IMR-90 (cell line): Measurements from ENCODE around the gene RASSF8. TPM values are rescaled to one million over a fixed set of nuclear protein-coding genes. Genes with fewer than 3 reads are reported as not detected.

Experiments
- ATAC-seq: fragments of 200-7000 bp; cut with Tn5 transposase; 2 replicates; pipeline ENCODE4 v1.9.1; 2020; ENCODE audit warnings: low read depth, mild to moderate bottlenecking, moderate library complexity
- BruUV-seq: library from RNA; stranded (reverse); fragments of 400-500 nt; replicated peaks from 2 replicates; lab custom pipeline; 2021; lab: Mats Ljungman, UMichigan
- CTCF ChIA-PET: fragments of 300-600 bp; formaldehyde crosslinking; extraction: SDS; loops from one replicate; lab custom pipeline; 2021; ENCODE audit warnings: antibody characterized with exemption; lab: Yijun Ruan, JAX
- POLR2A ChIA-PET: fragments of 300-600 bp; sonication (Branson Sonifier 250); formaldehyde crosslinking; loops from one replicate; lab custom pipeline; 2022; ENCODE audit warnings: antibody characterized with exemption; ENCODE audit not compliant: unreplicated experiment; lab: Charles Lee
- DNase-seq: peaks from one replicate; pipeline ENCODE4 v3.0.0; 2013
- H2AFZ ChIP-seq: replicated peaks from 2 replicates; pipeline ENCODE3; 2013; ENCODE audit warnings: low read length, mild to moderate bottlenecking; ENCODE audit not compliant: poor library complexity
- H2AK5ac ChIP-seq: 2 replicates; pipeline ENCODE4 v1.6.1; 2013; ENCODE audit warnings: low read depth, low read length, inconsistent platforms
- H2AK9ac ChIP-seq: replicated peaks from 2 replicates; pipeline ENCODE3; 2013; ENCODE audit warnings: mild to moderate bottlenecking, low read depth, low read length, moderate library complexity; ENCODE audit not compliant: poor library complexity
- H2BK120ac ChIP-seq: 2 replicates; pipeline ENCODE4 v1.6.1; 2013; ENCODE audit warnings: low read depth, low read length, inconsistent platforms
- H2BK15ac ChIP-seq: 3 replicates; pipeline ENCODE4 v1.6.1; 2013; ENCODE audit warnings: low read depth, low read length, inconsistent platforms
- H2BK20ac ChIP-seq: 2 replicates; pipeline ENCODE4 v1.6.1; 2013; ENCODE audit warnings: low read depth, mild to moderate bottlenecking, inconsistent platforms, low read length, moderate library complexity
- H2BK5ac ChIP-seq: 2 replicates; pipeline ENCODE4 v1.6.1; 2013; ENCODE audit warnings: mild to moderate bottlenecking, low read depth, low read length, inconsistent platforms; ENCODE audit not compliant: poor library complexity, severe bottlenecking
- H3K14ac ChIP-seq: replicated peaks from 2 replicates; pipeline ENCODE4 v1.6.1; 2013; ENCODE audit warnings: low read depth, low read length, inconsistent platforms
- H3K18ac ChIP-seq: 2 replicates; pipeline ENCODE4 v1.6.1; 2013; ENCODE audit warnings: low read depth, low read length, control low read depth
- H3K23ac ChIP-seq: 2 replicates; pipeline ENCODE4 v1.6.1; 2013; ENCODE audit warnings: low read depth, low read length, inconsistent platforms
- H3K27ac ChIP-seq: 2 replicates; pipeline ENCODE4 v1.5.1; 2013; ENCODE audit warnings: mild to moderate bottlenecking, control low read depth, low read length; ENCODE audit not compliant: insufficient read depth
- H3K27me3 ChIP-seq: 2 replicates; pipeline ENCODE4 v1.6.1; 2013; ENCODE audit warnings: low read length; ENCODE audit not compliant: control insufficient read depth, insufficient read depth
- H3K36me3 ChIP-seq: 2 replicates; pipeline ENCODE4 v1.6.1; 2013; ENCODE audit warnings: low read length, mixed read lengths; ENCODE audit not compliant: control insufficient read depth, insufficient read depth
- H3K4ac ChIP-seq: 2 replicates; pipeline ENCODE4 v1.6.1; 2013; ENCODE audit warnings: low read depth, low read length, inconsistent platforms
- H3K4me1 ChIP-seq: 2 replicates; pipeline ENCODE4 v1.6.1; 2013; ENCODE audit warnings: low read length, mixed read lengths; ENCODE audit not compliant: control insufficient read depth, insufficient read depth
- H3K4me2 ChIP-seq: 2 replicates; pipeline ENCODE4 v1.6.1; 2013; ENCODE audit warnings: low read depth, mild to moderate bottlenecking, control low read depth, low read length, moderate library complexity
- H3K4me3 ChIP-seq: 2 replicates; pipeline ENCODE4 v1.5.1; 2013; ENCODE audit warnings: low read depth, mild to moderate bottlenecking, control low read depth, low read length, moderate library complexity; ENCODE audit not compliant: insufficient read depth
- H3K56ac ChIP-seq: 2 replicates; pipeline ENCODE4 v1.6.1; 2013; ENCODE audit warnings: low read length, inconsistent platforms; ENCODE audit not compliant: insufficient read depth; ENCODE audit errors: extremely low read depth
- H3K79me1 ChIP-seq, 2 experiments: 2 replicates each; pipeline ENCODE4 v1.6.1; 2013; ENCODE audit warnings: low read length in 2 of 2, inconsistent platforms in 1 of 2, low read depth in 1 of 2
- H3K9ac ChIP-seq: 2 replicates; pipeline ENCODE4 v1.6.1; 2013; ENCODE audit warnings: low read depth, low read length, control low read depth
- H3K9me1 ChIP-seq: 2 replicates; pipeline ENCODE4 v1.6.1; 2013; ENCODE audit warnings: low read length, inconsistent platforms; ENCODE audit not compliant: insufficient read depth
- H3K9me3 ChIP-seq: 2 replicates; pipeline ENCODE4 v1.6.1; 2013; ENCODE audit warnings: low read length; ENCODE audit not compliant: control insufficient read depth, insufficient read depth
- H4K20me1 ChIP-seq: 2 replicates; pipeline ENCODE4 v1.6.1; 2013; ENCODE audit warnings: low read length, inconsistent platforms; ENCODE audit not compliant: insufficient read depth
- H4K5ac ChIP-seq: 2 replicates; pipeline ENCODE4 v1.6.1; 2013; ENCODE audit warnings: mild to moderate bottlenecking, low read depth, low read length, control low read depth
- H4K8ac ChIP-seq, 2 experiments: 2 replicates each; pipeline ENCODE4 v1.6.1; 2013; ENCODE audit warnings: low read depth in 2 of 2, low read length in 2 of 2, control low read depth in 1 of 2, inconsistent platforms in 1 of 2
- H4K91ac ChIP-seq: 2 replicates; pipeline ENCODE4 v1.6.1; 2013; ENCODE audit warnings: low read depth, low read length, inconsistent platforms; ENCODE audit not compliant: insufficient read depth
- CHD1 ChIP-seq: IDR thresholded peaks from 2 replicates; pipeline ENCODE4 v1.6.1; 2012; ENCODE audit warnings: low read depth, low read length, improper control_type of control experiment
- MAFK ChIP-seq: IDR thresholded peaks from 2 replicates; pipeline ENCODE4 v1.6.1; 2012; ENCODE audit warnings: low read depth, low read length, improper control_type of control experiment
- RCOR1 ChIP-seq: IDR thresholded peaks from 2 replicates; pipeline ENCODE4 v1.6.1; 2012; ENCODE audit warnings: mild to moderate bottlenecking, low read length, improper control_type of control experiment; ENCODE audit not compliant: insufficient replicate concordance
- SMC3 ChIP-seq: fragments of 150-350 bp; IDR thresholded peaks from 2 replicates; pipeline ENCODE4 v1.6.1; 2016; ENCODE audit warnings: low read depth, mild to moderate bottlenecking, antibody characterized with exemption, low read length, moderate library complexity
- dilution Hi-C: fragments of 300-500 bp; cut with HindIII; formaldehyde crosslinking; loops from one replicate; pipeline ENCODE4 v1.14.3; 2018; ENCODE audit warnings: low sequenced_read_pairs; ENCODE audit not compliant: unreplicated experiment
- in situ Hi-C: fragments of 300-500 bp; cut with MboI; formaldehyde crosslinking; loops from 3 replicates; pipeline ENCODE4 v1.14.3; 2019; ENCODE audit warnings: low sequenced_read_pairs, inconsistent platforms, mixed read lengths
- intact Hi-C: fragments of 100-400 bp; cut with micrococcal nuclease; formaldehyde crosslinking; loops from 2 replicates; pipeline ENCODE4 v1.10.0; 2022
- polyA plus RNA-seq, 3 experiments: library from polyadenylated mRNA; depleted of rRNA; stranded (reverse); fragments of >200 nt; gene quantifications; 2 replicates each; pipeline ENCODE4 v1.2.3, GENCODE V29; 2012; ENCODE audit warnings: low replicate concordance in 1 of 3
- total RNA-seq: library from RNA; depleted of rRNA; stranded (reverse); fragments of >200 nt; gene quantifications from 2 replicates; pipeline ENCODE4 v1.2.3, GENCODE V29; 2012
- TF ChIP-seq, protein P1 (sequence below): fragments of 150-350 bp; IDR thresholded peaks from 2 replicates; pipeline ENCODE4 v1.6.1; 2017; ENCODE audit warnings: mild to moderate bottlenecking, antibody characterized with exemption, low read length, low read depth
- TF ChIP-seq, protein P2 (sequence below): fragments of 150-350 bp; IDR thresholded peaks from 2 replicates; pipeline ENCODE4 v1.6.1; 2016; ENCODE audit warnings: low read depth, mild to moderate bottlenecking, low read length, moderate library complexity, borderline replicate concordance
- TF ChIP-seq, protein P3 (sequence below): conservative IDR thresholded peaks from 2 replicates; pipeline ENCODE4 v1.5.1; 2012; ENCODE audit warnings: mild to moderate bottlenecking, low read depth, low read length, improper control_type of control experiment

The RASSF8 gene
- total and polyA plus RNA-seq, 2 of the 4 experiments (the other 2 are of a cell fraction): 10.8 to 50.5 TPM

DNA sequence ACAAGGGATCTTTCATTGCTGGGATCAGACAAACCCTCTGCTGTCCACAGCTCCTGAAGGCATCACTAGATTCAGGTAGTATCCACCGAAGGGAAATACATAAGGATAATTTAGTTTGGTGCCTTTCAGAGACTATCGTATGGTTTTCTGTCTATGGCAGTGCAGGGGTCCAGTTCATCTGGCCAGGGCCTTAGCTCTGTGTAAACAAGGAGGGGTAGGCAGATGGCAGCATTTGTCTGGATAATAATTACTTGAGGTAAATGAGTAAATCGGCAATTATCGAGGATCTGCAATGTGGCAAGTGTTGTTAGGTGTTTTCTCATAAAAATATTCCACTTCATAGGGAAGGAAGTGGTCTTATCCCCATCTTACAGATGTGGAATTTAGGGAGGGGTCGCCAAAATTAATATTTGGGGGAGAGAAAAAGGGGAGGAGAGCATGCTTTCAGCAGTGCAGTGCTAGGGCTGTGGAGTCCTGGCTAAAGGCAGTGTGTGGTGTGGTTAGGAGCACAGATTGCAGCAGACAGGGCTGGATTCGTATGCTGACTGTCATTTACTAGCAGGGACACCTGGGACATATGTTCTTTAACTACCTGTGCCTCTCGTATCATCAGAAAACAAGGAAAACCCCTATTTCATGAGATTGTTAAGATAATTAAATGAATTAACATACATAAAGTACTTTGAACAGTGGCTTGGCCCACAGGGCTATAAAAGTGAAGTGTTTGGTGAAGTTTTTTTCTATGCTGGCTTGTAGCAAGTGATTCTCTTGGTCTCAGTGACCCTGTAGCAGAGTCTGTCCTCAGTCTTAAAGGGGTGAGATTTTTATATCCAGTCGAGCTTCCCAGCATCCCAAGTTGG is 27.1 kb downstream of the RASSF8 start (continued):
- no peak for TF ChIP-seq CHD1

DNA sequence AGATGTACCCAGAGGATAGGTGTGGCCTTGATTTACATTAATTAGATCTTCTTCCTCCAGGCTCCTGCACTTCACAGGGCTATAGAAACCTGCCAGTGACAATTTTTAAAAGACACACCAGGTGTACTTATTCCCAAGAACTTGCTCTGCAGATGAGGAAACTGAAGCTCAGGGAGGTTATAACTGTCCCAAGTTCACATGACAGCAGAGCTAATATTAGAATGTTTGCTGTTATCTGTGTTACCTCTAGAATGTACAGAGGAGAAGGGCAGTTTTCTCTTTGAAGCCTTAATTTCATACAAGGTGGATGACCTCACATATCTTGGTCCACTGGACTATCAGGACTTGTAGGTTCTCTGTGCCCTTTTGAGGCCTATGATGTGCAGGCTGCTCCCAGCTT is 27.7 kb downstream of the RASSF8 start:
- no peak overlapping the region for H3K27ac ChIP-seq
- intact Hi-C loops (no loop called here), dilution Hi-C loops (no loop called here), in situ Hi-C loops (no loop called here)
- H4K20me1 ChIP-seq: peaks cover 46% of the 10 kb centered on the region
- H3K79me1 ChIP-seq: peaks cover 16 to 73% of the 10 kb centered on the region in 2 experiments; a peak in 3 of 4 replicates
- no peak overlapping the region for H3K4me3 ChIP-seq
- H3K9ac ChIP-seq: no peak overlapping the region
- H2AFZ ChIP-seq: no peak overlapping the region
- H2AK9ac ChIP-seq: no peak overlapping the region
- H2BK5ac ChIP-seq: no peak overlapping the region
- H3K4me2 ChIP-seq: no peak overlapping the region
- no peak overlapping the region for H2BK120ac ChIP-seq
- no peak overlapping the region for H2BK20ac ChIP-seq
- ChIA-PET POLR2A (no interaction called here), CTCF (interaction anchor here (0.9 kb wide), 1 partner anchor 27 kb away, joined by 4 read pairs; the partner anchor contains the start of gene RASSF8)
- TF ChIP-seq RCOR1: no peak
- TF ChIP-seq CHD1: no peak
- no peak for TF ChIP-seq MAFK
- TF ChIP-seq, protein P1, sequence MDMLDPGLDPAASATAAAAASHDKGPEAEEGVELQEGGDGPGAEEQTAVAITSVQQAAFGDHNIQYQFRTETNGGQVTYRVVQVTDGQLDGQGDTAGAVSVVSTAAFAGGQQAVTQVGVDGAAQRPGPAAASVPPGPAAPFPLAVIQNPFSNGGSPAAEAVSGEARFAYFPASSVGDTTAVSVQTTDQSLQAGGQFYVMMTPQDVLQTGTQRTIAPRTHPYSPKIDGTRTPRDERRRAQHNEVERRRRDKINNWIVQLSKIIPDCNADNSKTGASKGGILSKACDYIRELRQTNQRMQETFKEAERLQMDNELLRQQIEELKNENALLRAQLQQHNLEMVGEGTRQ: no peak
- no peak for TF ChIP-seq SMC3
- TF ChIP-seq, protein P2, sequence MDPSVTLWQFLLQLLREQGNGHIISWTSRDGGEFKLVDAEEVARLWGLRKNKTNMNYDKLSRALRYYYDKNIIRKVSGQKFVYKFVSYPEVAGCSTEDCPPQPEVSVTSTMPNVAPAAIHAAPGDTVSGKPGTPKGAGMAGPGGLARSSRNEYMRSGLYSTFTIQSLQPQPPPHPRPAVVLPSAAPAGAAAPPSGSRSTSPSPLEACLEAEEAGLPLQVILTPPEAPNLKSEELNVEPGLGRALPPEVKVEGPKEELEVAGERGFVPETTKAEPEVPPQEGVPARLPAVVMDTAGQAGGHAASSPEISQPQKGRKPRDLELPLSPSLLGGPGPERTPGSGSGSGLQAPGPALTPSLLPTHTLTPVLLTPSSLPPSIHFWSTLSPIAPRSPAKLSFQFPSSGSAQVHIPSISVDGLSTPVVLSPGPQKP: no peak
- TF ChIP-seq, protein P3, sequence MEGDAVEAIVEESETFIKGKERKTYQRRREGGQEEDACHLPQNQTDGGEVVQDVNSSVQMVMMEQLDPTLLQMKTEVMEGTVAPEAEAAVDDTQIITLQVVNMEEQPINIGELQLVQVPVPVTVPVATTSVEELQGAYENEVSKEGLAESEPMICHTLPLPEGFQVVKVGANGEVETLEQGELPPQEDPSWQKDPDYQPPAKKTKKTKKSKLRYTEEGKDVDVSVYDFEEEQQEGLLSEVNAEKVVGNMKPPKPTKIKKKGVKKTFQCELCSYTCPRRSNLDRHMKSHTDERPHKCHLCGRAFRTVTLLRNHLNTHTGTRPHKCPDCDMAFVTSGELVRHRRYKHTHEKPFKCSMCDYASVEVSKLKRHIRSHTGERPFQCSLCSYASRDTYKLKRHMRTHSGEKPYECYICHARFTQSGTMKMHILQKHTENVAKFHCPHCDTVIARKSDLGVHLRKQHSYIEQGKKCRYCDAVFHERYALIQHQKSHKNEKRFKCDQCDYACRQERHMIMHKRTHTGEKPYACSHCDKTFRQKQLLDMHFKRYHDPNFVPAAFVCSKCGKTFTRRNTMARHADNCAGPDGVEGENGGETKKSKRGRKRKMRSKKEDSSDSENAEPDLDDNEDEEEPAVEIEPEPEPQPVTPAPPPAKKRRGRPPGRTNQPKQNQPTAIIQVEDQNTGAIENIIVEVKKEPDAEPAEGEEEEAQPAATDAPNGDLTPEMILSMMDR: no peak
- no peaks in the 10 kb centered on the region for H3K27me3 ChIP-seq
- no peaks in the 10 kb centered on the region for H3K9me3 ChIP-seq
- peaks cover 8% of the 10 kb centered on the region; the same call in 1 of the 2 replicates for H3K9me1 ChIP-seq
- H2BK15ac ChIP-seq: no peak overlapping the region
- H3K23ac ChIP-seq: peak overlapping the region; percentile 26; the same call in 1 of the 2 replicates
- no peak overlapping the region for H3K14ac ChIP-seq
- DNase-seq (no peak), ATAC-seq (no peak)
- H3K36me3 ChIP-seq: no peaks in the 10 kb centered on the region
- peaks cover 3% of the 10 kb centered on the region; the same call in 1 of the 2 replicates for H3K4me1 ChIP-seq
- H3K56ac ChIP-seq: no peak overlapping the region
- H4K8ac ChIP-seq: no peak overlapping the region
- H4K5ac ChIP-seq: no peak overlapping the region
- H3K18ac ChIP-seq: no peak overlapping the region
- no peak overlapping the region for H4K91ac ChIP-seq
- H2AK5ac ChIP-seq: no peak overlapping the region
- no TSS peak for BruUV-seq
- H3K4ac ChIP-seq: no peak overlapping the region
